HG03565 (cell line): ENCODE data around the gene TRPV3.
"Not testable (repeated sequence)": the region's sequence is repeated elsewhere in the genome, so short reads cannot be mapped to it uniquely, and the experiment has no call there.

Experiments used
- ATAC-seq: cut with Tn5 transposase; IDR thresholded peaks from one replicate; pipeline ENCODE4 v1.9.1; 2021; ENCODE audit warnings: mild to moderate bottlenecking, moderate library complexity; ENCODE audit not compliant: unreplicated experiment

The TRPV3 gene

DNA sequence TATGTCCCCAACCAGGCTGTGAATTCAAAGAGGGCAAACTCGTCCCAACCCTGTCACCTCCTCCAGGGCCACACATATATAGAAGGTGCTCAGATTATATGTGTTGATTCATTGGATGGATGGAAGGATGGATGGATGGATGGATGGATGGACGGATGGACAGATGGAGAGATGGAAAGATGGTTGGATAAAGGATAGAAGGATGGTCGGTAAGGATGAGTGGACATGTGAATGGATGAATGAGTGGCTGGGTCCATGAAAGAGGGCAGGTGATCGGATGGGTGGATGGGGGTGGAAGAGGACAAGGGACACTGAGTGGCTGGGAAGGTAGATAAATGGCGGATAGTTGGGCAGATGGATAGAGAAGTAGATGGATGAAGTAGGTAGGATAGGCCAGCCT lies 30.1 kb downstream of the TRPV3 start:
- no peak for ATAC-seq

DNA sequence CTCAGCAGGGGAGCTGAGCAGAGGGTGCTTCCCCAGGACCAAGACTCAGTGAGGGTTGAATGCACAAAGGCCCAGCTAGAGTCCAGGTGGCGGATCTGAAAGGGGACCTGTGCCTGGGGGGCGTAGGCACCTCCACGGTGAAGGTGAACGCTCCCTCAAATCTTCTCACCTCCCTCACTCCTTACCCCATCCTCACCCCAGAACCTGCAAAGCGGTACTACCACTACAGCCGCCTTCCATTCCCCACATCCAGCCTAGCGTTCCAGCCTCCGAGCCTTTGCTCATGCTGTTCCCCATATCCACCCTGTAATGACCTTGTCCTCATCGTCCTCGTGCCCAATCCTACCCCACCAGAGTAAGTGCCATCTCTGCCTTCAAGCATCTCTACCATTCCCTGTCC lies 30.6 kb downstream of the TRPV3 start:
- ATAC-seq = no peak

DNA sequence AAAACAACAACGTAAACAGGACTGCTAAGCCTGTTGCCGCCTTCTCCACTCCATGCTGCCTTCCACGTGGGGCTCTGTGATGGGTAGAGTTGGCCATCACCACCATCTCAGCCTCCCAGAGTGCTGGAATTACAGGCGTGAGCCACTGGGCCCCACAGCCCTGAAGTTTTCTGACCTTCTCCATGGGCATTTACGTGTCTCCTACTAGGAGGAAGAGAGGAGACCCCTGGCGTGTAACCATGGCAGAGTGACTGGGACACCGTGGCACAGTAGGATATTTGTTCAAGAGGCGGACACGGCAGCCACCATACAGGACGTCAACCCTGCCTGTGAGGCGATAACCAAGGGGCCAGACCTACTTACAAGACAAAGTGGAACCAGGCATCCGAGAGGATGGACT lies 31.1 kb downstream of the TRPV3 start:
- no peak for ATAC-seq

DNA sequence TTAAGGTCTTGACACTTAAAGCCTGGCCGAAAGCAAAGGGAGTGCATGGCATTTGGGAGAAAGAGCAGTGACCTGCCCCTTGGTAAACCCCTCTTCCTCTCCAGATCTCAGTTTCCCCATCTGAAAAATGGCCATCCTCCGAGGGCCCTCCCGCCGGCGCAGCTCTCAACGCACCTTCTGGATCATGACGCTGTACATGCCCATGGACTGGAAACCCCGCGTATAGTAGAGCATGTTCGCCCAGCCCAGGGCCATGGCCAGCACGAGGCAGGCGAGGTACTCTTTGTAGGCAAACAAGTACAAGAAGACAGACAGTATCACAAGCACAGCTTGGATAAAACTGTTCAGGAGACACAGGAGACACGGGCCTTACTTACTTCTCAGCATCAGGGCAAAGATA lies 33.6 kb downstream of the TRPV3 start:
- no peak for ATAC-seq

DNA sequence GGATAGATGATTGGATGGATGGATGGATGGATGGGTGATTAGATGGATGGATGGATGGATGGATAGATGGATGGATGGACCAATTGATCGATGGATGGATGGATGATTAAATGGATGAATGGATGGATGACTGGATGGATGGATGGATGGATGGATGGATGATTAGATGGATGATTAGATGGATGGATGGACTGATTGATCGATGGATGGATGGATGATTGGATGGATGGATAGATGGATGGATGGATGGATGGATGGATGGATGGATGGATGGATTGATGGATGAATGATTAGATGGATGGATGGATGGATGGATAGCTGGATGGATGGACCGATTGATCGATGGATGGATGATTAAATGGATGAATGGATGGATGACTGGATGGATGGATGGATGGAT lies 38.1 kb downstream of the TRPV3 start:
- ATAC-seq = not testable (repeated sequence)

DNA sequence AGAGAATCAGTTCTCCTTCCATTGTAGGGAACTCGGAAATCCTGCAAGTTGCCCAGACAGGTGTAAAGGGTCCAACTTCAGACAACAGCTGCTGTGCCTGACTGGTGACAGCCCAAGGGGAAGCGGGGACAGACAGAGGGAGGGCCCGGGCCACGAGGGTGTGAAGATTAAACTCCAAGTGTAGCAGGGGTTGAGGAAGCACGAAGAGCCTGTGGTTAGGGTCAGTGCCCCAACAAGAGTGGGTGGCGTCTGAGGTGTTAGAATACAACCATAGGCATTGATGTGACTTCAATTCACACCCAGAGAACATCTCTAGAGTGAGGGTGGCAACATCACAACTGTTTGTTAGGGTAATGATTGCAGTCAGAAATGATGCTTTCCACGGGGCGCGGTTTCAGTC lies 42.7 kb downstream of the TRPV3 start:
- no peak for ATAC-seq

DNA sequence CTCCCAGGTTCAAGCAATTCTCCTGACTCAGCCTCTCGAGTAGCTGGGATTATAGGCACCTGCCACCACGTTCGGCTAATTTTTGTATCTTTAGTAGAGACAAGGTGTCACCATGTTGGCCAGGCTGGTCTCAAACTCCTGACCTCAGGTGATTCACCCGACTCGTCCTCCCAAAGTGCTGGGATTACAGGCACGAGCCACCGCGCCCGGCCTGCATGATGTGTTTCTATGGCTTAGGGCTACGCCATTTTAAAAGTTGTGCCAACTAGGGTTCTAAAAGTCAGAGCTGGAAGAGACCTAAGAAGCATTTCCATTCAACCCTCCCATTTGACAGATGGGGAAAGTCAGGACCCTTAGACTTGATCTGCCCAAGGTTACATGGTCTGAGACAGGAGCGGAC lies 43.4 kb downstream of the TRPV3 start:
- not testable (repeated sequence) for ATAC-seq

DNA sequence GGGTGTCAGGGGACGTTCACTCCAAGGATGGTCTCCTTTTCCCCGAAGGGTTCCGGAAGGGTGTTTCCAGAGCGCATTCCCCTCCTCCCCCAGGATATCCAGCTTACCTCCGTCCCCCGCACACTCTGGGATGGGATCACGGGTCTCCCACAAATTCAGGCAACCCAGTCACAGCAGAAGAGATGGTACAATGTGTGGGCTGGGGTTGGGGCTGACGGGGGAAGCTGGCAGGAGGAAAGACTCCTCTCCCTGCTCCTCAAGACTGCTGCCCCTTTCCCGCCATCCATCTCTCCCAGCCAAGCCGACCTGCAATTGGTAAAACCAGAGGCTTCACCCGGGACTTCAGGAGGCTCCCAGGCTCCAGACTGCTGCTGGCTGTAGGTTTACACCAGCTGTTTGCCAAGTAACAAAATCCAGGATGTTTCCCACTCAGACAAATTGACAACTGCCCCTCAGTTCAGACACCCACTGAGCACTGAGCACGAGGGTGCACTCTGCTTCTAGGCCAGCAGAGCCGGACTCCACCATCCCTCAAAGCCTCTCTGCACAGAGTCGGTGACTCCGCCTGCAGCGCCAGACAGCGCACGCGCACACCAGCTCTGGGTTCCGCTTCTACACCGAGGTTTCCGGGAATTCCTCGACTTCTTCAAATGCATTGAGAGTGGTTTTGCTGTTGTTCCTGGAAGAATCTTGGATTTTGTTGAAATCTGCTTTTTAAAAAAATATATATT lies 44.1 kb downstream of the TRPV3 start:
- ATAC-seq = no peak

DNA sequence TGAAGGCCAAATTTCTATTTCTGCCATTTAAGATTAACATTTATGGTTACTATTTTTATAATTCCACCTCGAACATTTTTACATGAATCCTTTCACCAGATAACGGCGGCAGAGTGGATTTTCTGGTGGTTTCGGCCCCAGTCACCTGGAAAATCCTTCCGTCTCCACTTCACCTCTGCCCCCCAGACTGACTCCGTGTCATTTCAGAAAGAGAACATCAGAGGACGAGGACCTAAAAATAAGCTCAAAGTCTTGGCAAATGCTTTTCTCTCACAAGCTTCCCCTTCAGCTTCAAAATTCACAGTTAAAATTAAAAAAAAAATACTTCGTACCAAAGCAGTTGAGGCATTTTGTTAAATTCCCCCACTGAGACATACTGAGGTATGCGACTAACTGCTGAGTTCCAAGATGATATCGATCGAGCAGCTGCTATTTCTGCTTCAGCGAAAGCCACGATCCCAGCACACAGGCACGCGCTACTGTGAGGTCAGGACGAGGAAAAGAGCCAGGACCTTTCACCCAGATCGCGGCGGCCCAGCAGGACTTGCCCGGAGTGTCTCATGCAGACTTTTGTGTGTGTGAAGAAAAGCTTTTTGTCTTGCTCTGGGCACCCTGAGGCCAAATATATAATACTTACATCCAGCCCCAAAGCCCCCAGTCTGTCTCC lies 45.0 kb downstream of the TRPV3 start:
- ATAC-seq = no peak

DNA sequence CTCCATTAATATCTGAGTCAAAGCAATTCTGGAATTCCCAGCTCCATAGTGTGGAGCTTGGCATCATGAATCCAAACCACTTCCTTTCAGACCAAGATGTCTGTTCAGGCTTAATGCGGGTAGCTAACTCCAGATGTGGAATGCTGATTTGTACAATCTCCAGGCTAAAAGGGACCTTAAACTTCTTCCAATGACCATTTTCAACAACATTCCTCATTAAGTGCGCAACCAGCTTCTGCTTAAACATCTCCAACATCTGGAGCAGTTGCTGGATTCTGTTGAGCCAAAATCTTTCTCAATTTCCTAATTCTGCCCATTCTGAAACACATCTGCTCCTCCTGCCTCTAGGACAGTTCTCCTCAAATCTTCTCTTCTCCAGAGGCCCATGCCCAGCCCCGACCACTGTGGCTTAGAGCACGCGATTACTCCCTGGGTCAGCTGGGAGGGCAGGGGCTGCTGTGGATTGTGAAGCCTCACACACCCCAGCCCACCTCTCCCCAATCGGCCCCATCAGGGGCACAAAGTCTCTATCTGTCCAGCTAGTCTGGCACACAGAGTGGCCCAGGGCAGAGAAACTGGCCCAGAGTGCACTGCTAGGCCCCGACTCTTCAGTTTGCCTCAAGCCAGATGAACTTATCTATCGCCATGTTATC lies 45.6 kb downstream of the TRPV3 start:
- ATAC-seq = no peak

DNA sequence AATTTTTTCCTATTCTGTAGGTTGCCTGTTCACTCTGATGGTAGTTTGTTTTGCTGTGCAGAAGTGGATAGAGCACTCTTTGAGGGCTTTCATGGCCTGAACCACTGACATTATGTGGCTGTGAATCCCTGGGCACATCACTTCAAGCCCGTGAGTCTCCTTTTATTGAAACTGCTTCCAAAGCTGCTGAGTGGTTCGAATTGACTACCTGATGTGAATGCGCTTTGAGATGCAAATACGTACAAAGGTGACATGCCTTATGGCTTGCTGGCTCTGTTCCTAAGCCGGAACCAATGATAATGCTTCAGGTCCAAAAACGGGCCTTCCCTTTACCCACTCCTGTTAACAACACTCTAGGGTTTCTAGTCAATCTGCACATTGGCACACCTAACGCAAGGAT lies 47.5 kb downstream of the TRPV3 start:
- no peak for ATAC-seq

DNA sequence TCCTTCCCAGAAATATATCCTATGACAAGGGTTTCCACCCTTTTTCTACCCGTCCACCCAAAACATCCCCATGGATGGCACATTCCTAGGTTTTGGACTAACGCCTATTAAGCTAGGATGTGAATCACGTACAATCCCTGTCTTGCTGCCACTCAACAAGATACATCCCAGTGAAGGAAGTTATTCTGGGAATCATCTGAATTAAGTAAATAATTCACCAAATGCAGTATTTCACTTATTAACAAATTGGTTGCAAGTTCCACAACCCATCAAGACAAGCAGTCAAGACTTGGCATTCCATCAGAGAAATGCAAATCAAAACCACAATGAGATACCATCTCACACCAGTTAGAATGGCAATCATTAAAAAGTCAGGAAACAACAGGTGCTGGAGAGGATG lies 49.7 kb downstream of the TRPV3 start:
- ATAC-seq = no peak

DNA sequence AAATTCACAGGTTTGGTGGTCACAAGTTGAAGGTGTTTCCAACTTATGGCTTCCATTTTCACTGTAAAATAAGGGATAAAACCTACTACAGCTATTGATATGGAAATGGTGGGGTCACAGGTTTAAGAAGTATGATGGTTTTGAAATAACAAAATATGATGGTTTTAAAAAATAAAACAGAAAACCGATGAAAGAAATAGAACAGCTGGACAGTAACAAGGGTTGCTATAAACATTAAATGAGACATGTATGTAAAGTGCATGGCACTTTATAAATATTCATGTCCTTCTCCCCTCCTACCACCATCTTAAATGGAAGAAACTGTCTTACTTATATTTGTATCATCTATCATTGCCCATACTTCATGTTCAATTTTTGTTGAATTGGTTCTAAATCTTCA lies 50.5 kb downstream of the TRPV3 start:
- ATAC-seq = no peak

DNA sequence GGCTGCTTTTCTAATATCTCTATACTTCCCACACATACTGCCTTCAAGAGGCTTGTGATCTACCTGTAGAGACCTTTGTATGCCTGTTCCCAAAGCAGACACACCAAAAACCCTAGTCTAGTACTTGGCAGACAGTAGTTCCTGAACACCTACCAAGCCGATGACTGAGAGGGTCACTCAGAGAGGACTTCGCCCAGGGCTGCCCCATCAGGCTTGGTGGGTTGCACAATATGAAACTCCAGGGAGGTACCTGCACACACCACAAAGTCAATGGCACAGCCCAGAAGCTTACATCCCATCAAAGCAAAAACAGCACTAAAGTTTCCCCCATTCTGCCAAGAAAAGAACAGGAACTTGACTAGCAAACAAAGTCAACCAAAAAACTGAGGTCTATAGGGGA lies 51.6 kb downstream of the TRPV3 start:
- no peak for ATAC-seq

DNA sequence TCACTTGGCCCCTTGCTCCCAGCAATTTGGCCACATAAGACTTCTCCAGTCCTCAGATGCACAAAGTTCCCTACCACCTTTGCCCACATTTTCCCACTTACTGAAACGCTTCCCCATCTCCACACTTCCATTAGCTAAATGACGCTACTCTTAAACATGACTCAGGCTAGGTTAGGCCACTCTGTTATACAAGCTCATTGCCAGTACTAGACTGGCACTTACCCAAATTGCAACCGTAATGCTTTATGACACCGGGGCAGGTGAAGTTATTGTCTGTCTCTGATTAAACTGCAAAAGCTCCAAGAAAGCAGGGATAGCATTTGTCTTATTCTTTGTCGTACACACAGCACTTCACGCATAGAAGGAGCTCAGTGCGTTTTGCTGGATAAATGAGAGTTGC lies 52.6 kb downstream of the TRPV3 start:
- no peak for ATAC-seq

DNA sequence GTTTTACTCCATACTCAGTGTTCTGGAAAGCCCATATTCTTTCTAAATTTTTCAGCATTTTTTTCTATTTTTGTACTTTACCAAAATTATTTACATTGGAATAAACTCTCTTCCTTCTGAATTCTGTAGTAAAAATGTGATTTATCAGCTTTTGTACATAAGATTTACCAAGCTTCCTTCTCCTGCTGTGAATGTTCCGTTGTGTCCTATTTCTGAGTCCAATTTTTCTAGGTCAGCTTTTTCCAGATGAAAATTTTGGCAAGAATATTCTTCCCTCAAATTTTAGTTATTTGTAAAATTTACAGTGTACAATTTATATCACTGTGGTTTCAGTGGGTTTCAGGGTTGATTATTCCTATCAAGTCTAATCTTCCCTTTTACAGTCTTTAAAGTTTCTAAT lies 54.3 kb downstream of the TRPV3 start:
- no peak for ATAC-seq

DNA sequence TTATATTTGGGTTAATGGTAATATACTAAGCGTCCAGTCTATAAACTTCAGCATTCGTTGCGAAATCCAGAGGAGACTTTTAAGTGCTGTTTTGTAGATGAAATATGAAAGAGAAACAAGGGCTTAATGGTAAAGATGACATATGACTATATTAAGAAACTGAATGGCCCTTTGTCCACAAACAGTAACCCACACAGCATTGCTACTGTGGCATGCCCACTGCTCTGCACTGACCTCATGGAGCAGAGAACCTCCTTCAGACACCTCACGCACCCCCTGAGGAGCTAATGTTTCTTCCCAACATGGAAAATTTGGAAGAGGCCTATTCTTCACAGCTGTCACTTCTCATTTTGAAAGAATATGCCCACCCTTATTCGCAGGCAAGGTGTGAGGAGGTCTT lies 55.1 kb downstream of the TRPV3 start:
- ATAC-seq = no peak

DNA sequence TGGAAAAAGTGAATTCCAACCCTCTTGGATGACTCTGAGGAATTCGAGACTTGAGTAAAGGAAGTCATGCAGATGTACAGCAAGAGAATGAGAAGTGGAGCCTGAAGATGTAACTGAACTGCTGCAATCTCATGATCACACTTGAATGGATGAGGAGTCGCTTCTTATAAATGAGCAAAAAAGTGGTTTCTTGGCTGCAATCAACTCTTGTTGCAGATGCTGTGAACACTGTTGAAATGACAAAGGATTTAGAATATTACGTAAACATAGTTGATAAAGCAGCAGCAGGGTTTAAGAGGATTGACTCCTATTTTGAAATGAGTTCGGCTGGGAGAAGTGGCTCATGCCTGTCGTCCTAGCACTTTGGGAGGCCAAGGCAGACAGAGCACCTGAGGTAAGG lies 56.3 kb downstream of the TRPV3 start:
- no peak for ATAC-seq

DNA sequence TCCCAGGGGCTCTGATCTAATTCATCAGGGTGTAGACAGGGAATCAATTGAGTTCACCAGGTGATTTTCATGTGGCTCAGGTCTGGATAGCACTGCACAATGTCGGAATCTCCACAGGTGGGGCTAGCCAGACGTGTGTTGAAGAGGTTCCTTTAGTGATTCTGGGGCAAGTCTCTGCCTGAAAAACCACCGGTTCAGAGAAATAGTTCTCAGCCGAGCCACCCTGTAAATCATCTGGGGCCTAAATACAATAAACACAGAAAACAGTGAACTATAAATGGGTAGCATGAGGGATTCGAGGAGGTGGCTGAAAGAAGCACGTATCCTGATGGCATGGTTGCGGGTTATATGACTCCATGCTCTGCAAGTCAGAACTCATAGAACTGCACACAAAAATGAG lies 60.5 kb downstream of the TRPV3 start:
- ATAC-seq = no peak

DNA sequence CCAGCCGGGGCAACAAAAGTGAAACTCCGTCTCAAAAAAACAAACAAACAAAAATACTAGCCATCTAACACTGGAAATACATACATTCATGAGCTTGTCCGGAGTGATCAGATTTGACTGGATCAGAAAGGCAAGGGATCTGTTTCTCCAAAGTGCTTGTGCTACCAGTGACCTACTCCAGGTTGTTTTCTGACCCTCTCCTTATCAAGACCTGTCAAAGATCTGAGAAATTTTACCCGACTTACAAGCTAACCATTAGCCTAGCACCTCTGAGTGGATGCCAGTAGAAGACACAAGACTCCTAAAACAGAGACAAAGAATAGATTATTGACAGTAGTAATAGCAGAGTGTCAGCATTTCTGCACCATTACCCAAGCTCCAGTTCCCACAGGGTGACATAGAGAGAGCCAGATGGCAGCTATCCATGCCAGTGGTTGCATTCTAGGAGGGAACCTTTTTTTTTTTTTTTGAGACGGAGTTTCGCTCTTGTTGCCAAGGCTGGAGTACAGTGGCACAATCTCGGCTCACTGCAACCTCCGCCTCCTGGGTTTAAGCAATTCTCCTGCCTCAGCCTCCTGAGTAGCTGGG lies 72.0 kb downstream of the TRPV3 start:
- no peak for ATAC-seq

DNA sequence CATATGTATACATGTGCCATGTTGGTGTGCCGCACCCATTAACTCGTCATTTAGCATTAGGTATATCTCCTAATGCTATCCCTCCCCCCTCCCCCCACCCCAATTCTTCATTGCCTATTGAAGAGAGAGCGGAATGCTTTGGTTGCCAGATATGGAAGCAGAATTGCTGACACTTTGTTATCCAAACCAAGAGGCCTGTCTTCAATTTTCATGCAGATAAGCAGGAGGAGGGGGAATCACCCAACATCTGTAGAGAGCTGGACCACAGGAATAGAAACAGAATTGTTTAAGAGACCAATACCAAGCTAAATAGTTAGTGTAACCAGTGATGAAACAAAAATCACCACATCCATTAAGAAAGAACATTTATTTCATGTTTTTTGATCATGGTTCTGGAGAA lies 74.8 kb downstream of the TRPV3 start:
- no peak for ATAC-seq

DNA sequence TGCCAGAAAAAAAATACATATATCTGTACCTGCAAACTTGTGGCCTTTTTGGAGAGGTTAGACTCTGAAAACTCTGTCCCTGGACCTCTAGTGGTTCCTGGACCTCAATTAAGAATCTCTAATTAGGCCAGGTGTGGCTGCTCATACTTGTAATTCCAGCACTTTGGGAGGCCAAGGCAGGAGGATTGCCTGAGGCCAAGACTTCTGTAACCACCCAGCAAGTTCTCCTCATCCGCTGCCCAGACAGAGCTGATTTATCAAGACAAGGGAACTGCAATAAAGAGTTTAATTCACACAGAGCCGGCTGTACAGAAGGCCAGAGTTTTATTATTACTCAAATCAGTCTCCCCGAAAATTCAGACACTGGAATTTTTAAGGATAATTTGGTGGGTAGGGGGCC lies 77.6 kb downstream of the TRPV3 start:
- ATAC-seq = no peak
